ENCODE results near the gene RUNX3. TPM values are rescaled to one million over a fixed set of nuclear protein-coding genes. Genes with fewer than 3 reads are reported as not detected.
A peak's percentile ranks its signal among the peaks of the same experiment; 100 is the strongest.

RUNX3 gene
- total RNA-seq, 1 donor from 2014 or later = 112 TPM

DNA sequence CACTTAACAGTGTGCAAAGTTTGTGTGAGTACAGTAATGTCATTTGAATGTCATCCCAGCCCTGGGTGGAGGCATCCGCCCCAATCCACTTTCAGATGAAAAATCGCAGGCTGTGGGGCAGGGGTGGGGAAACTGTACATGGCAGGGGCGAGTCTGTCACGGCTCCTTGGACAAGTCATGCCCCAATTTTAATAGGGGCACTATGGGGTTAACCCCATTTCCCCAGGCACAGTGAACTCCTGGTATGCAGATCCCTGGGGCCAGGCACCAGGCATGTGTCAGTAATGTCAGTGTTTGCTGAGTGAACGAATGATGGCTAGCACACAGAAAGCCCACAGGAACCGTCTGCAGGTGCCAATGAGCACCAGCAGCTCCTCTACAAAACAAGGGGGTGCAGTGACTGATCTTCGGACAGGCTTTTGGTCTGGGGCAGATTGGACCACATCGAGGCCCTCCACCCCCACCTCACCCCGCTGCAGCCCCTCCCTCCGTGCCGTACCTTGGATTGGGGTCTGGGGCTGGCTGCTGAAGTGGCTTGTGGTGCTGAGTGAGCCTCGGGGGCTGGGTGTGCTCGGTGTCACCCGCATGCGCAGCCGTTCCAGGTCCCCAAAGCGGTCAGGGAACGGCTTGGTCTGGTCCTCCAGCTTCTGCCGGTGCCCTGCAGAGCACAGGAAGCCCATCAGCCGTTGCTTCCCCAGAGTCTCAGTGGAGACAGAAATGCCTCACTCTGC lies 23.2 kb downstream of the RUNX3 start:
- H3K4me1 Mint-ChIP-seq = peaks cover 16% of the 10 kb centered on the region
- no peaks in the 10 kb centered on the region for H3K9me3 Mint-ChIP-seq
- peaks cover 75% of the 10 kb centered on the region for H3K36me3 Mint-ChIP-seq (ENCODE audit: low read depth)
- H3K4me3 Mint-ChIP-seq = no peak overlapping the region
- no peak for DNase-seq
- no peaks in the 10 kb centered on the region for H3K27me3 Mint-ChIP-seq
- intact Hi-C loops (cut with micrococcal nuclease) = no loop called here
- H3K27ac Mint-ChIP-seq = no peak overlapping the region

DNA sequence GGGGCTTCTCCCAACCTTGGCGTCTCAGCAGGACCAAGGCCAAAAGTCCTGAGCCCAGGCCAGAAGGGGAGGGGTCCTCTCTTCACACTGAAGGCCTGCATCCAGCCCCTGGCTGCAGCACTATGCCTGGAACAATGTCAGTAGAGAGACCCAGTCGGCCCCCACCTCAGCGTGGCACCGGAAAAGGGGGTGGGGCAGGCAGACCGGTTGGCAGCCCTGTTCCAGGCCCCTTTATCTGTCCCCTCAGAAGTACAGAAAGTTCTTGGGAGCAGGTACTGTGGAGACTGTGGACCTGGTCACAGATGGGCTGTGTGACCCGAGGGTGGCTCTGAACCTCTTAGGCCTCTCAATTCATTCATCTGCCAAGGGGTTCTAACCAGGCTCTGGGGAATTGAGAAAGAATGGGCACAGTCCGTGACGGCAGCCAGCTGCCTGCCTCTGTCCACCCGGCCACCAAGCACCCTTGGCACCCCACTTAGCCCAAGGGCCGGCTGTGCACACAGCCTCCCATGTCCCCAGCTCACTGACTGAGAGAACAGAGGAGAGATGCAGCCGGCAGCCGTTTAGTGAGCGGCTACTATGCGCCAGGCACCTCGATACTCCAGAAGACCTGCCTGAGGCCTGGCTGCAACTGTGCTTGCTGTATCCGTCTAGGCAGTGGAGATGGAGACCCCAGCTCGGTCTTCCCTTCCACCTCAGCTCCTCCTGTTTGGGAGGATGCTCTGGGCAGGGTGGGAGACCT lies 23.9 kb downstream of the RUNX3 start:
- Mint-ChIP-seq H3K36me3 (ENCODE audit: low read depth) (peaks cover 74% of the 10 kb centered on the region), H3K27ac (no peak overlapping the region)

DNA sequence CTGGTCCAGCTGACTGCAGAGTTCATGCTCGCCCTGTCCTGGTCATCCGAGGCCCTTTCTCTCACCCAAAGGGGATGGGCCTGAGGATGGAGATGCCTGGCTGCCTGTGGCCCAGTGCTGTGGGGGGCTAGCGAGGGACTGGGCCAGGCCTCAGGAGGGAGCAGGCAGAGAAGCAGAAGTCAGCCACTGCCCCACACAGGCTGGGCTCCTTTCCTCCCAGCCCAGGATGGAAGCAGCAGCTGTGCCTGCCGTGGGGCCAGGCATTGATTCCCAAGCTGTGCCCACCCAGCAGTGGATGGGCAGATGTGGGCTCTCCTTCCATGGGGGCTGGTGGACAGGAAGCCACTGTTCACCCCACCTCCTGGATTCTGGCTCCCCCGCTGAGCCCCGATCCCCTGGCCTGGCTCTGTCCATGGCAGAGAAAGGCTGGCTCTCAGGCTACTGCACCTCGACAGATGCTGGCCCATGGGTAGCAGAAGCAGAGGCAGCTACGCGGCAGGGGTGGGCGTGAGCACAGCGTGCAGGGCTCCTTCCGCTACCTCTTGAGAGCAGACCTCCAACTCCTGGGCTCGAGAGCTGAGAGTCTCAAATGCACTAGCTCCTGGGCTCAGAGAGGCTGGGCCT lies 24.6 kb downstream of the RUNX3 start:
- no peaks in the 10 kb centered on the region for H3K27me3 Mint-ChIP-seq
- intact Hi-C loops (cut with micrococcal nuclease) = no loop called here
- H3K36me3 Mint-ChIP-seq (ENCODE audit: low read depth) = peaks cover 73% of the 10 kb centered on the region
- H3K4me3 Mint-ChIP-seq = no peak overlapping the region
- H3K9me3 Mint-ChIP-seq = no peaks in the 10 kb centered on the region
- no peak overlapping the region for H3K27ac Mint-ChIP-seq
- peaks cover 7% of the 10 kb centered on the region for H3K4me1 Mint-ChIP-seq
- DNase-seq = no peak

More for the DNA sequence above, 23.9 kb downstream of the RUNX3 start:
- Mint-ChIP-seq H3K4me3 (no peak overlapping the region), H3K9me3 (no peaks in the 10 kb centered on the region), H3K4me1 (peaks cover 12% of the 10 kb centered on the region), H3K27me3 (no peaks in the 10 kb centered on the region)
- DNase-seq = no peak
- intact Hi-C loops (cut with micrococcal nuclease) = no loop called here

DNA sequence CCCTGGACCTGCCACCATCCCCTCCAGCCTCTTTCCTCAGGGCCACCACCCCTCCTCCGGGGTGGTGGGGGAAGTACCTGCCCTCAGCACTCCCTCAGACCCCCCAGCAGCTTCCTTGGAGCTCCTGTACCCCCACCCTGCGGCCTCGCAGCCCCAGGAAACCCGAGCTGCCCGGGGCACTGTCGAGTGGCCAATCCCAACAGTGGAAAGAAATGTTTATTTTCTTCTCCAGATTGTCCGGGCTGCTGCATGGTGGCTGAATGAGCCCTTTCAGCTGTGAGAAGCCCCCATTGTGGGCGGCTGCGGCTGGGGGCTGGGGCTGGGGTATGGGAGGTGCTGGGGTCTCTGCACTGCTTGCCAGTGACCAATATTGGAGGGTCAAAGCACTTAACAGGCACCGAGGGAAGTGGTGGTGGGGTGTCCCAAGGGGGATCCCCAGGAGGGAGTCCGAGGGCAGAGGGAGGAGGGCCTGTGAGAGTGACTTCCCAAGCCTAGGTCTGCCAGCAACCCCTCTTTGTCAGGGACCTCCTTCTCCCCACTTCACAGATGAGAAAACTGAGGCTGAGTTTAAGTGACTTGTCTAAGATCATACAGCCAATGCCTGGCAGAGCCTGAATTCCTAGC lies 25.2 kb downstream of the RUNX3 start:
- DNase-seq = no peak
- Mint-ChIP-seq H3K36me3 (ENCODE audit: low read depth) (peaks cover 73% of the 10 kb centered on the region), H3K27ac (no peak overlapping the region), H3K9me3 (no peaks in the 10 kb centered on the region), H3K4me1 (peaks cover 10% of the 10 kb centered on the region), H3K27me3 (no peaks in the 10 kb centered on the region), H3K4me3 (no peak overlapping the region)
- intact Hi-C loops (cut with micrococcal nuclease) = no loop called here

DNA sequence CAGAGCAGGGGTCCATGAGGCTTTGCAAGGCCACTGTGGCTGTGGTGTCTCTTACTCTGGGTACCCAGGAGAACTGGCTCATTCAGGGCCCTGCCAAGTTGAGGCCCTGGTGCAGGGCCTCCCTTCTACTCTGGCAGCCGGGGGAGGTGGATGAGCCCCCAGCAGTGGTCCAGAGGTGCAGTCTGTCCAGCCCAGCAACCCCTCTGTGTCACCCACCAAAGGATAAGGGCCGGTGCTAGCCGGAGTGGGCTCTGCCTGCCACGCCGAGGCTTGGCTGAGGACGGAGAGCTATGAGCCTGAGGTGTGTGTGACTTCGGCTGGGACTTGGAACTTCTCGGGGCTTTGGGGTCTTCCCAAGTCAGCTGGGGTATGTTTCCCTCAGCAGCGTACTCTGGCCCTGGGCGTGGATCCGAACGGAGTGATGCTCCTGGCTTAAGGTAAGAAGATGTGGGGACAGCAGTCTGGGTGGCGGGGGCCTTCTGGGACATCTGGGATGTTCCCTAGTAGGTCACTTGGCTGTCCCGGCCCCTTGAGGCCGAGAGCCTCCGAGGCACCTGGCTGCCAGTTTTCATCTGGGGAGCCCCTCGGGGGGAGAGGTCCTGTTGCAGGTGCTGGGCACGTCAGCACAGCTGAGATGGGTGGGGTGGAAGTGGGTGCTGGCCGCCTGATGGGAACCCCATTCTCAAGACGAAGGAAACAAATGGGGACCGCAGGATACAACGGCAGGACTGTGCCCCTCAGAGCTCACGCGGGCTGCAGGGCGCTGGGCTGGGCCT lies 25.9 kb downstream of the RUNX3 start:
- Mint-ChIP-seq H3K9me3 (no peaks in the 10 kb centered on the region), H3K27ac (no peak overlapping the region), H3K27me3 (no peaks in the 10 kb centered on the region), H3K36me3 (ENCODE audit: low read depth) (peaks cover 72% of the 10 kb centered on the region), H3K4me1 (peaks cover 11% of the 10 kb centered on the region), H3K4me3 (no peak overlapping the region)
- DNase-seq = no peak
- intact Hi-C loops (cut with micrococcal nuclease) = no loop called here

DNA sequence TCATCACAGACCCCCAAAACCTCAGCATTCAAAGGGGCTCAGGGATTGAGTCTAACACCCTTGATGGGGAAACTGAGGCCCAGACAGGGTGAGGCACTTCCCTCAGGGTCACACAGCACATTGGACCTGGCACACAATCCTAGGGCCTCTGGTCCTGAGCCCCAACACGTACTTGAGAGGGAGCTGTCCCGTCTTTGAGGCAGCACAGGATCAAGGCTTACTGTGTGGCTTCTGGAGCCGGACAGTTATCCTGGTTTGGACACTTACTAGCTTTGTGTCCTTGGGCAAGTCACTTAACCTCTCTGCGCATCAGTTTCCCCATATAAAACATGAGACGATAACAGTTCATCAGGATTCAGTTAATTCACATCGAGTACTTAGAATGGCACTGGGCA lies 26.5 kb downstream of the RUNX3 start:
- Mint-ChIP-seq H3K27me3 (no peaks in the 10 kb centered on the region), H3K27ac (no peak overlapping the region), H3K36me3 (ENCODE audit: low read depth) (peaks cover 68% of the 10 kb centered on the region), H3K4me3 (no peak overlapping the region), H3K4me1 (peaks cover 11% of the 10 kb centered on the region), H3K9me3 (no peaks in the 10 kb centered on the region)
- intact Hi-C loops (cut with micrococcal nuclease) = no loop called here
- DNase-seq = no peak

DNA sequence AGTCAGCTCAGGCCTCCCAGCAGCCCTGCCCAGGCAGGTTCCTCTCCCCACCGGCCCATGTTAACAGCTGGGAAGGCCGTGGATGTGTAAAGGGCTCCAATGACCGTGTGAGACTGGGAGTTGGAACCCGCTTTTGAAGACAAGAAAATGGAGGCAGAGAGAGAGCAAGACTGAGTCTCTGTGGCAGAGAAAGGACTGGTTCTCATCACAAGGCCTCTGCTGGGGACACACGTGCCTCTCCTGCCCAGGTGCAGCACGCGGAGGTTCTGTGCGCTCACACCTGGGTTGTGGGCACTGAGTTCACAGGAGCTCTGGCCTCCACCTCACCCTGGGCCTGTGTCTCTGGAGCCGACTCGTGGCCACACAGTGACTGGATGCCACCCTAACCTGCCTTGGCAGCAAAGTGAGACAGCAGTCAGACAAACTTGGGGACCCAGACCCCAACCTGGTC lies 27.0 kb downstream of the RUNX3 start:
- Mint-ChIP-seq H3K27ac (no peak overlapping the region), H3K4me1 (peaks cover 12% of the 10 kb centered on the region), H3K36me3 (ENCODE audit: low read depth) (peaks cover 67% of the 10 kb centered on the region), H3K4me3 (no peak overlapping the region), H3K27me3 (no peaks in the 10 kb centered on the region), H3K9me3 (no peaks in the 10 kb centered on the region)
- DNase-seq = no peak
- intact Hi-C loops (cut with micrococcal nuclease) = no loop called here

DNA sequence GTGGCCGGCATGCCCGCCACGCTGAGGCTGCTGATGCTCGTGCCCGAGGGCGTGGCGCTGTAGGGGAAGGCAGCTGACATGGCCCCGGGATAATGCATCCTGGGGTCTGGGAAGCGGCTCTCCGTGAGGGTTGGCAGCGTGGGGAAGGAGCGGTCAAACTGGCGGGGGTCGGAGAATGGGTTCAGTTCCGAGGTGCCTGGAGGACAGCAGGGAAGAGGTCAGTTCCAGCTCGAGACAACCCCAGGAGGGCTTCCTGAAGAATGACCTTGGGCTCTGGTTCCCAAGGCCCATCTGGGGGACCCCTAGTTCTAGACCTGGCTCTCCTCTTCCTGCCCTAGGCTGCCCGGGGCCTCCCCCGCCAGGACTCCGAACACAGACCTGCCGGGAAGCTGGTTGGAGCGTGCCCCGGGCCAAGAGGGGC lies 27.6 kb downstream of the RUNX3 start:
- intact Hi-C loops (cut with micrococcal nuclease) = no loop called here
- no peaks in the 10 kb centered on the region for H3K9me3 Mint-ChIP-seq
- H3K36me3 Mint-ChIP-seq (ENCODE audit: low read depth) = peaks cover 62% of the 10 kb centered on the region
- no peak overlapping the region for H3K4me3 Mint-ChIP-seq
- no peak overlapping the region for H3K27ac Mint-ChIP-seq
- no peak for DNase-seq
- no peaks in the 10 kb centered on the region for H3K27me3 Mint-ChIP-seq
- H3K4me1 Mint-ChIP-seq = peaks cover 10% of the 10 kb centered on the region

DNA sequence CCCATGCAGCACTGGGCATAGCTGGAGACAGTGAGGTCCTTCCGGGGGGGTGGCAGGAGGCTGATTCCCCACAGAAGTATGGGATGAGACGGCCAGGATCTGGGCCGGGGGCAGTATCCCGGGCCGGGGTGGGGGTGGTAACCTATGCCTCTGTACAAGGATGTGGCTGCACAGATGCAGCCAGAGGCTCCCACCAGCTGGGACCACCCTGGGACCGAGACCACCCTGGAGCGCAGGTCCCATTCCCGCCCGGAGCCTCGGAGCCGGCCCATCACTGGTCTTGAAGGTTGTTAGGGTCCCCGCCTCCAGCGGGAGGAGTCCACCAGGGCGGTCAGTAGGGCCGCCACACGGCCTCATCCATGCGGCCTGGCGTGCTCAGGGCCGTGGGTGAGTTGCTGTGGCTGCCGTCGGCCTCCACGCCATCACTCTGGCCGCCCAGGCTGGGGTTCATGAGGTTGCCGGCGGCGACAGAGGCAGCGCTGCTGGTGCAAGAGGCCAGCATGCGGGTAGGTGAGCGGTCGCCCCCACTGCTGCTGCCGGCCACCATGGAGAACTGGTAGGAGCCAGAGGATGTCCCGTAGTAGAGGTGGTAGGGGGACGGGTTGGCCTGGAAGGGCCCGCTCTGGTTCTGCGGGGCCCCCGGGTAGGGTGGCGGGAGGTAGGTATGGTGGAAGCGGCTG lies 28.1 kb downstream of the RUNX3 start:
- intact Hi-C loops (cut with micrococcal nuclease) = no loop called here
- Mint-ChIP-seq H3K27me3 (no peaks in the 10 kb centered on the region), H3K4me3 (no peak overlapping the region), H3K9me3 (no peaks in the 10 kb centered on the region), H3K27ac (no peak overlapping the region), H3K4me1 (peaks cover 10% of the 10 kb centered on the region), H3K36me3 (ENCODE audit: low read depth) (peaks cover 59% of the 10 kb centered on the region)
- DNase-seq = no peak

DNA sequence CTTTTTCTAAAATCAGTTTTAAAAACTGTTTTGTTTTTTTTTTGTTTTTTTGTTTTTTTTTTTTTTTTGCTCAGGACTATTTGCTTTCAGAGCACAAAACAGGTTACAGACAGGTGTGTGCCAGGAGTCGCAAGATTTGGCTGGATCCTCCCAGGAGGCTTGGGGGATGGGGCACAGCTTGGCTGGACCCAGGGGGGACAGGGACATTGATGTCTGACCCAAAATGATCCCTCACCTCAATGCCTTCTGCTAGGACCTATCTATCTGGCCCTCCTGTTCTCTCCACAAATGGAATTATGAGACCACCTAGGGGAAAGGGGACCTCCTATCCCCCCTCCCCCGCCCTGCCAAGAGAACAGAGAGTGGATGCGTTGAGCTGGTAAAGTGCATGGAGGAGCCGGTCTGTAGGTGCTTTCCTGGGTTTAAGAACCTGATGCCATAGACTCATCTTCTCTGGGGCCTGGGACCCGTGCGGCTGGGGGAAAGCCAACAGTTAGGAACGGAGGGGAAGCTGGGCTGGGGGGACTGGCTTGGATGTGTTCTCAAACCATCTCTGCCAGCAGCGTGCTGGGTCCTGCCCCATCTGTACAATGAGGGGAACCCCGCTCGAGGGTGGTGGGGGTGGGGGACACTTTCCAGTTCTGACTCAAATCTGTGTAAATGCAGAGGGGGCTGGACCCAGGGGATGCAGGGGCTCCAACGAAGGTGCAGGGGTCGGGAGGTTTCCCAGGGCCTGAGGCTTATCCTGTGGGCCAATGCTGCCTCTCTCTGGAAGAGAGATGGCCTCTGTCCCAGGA lies 28.9 kb downstream of the RUNX3 start:
- Mint-ChIP-seq H3K27me3 (no peaks in the 10 kb centered on the region), H3K4me3 (no peak overlapping the region), H3K9me3 (no peaks in the 10 kb centered on the region), H3K27ac (peak overlapping the region; percentile 32), H3K4me1 (peaks cover 11% of the 10 kb centered on the region), H3K36me3 (ENCODE audit: low read depth) (peaks cover 52% of the 10 kb centered on the region)
- no peak for DNase-seq
- intact Hi-C loops (cut with micrococcal nuclease) = no loop called here

DNA sequence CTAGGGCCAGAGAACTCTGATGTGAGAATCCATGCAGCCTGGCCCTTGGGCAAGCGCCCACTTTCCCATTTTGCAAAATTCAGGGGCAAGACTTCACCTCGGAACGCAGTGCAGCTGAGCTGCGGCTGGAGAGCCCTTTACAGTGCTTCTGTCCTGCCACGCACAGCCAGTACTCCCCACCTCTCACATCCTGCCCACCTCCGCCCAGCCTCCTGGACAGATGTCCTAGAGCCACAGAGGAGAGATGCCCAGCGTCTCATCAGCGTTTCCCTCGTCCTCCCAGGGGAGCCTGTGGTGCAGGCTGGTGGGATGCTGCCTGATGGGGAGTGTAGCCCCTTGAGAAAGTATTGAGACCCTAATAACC lies 29.6 kb downstream of the RUNX3 start:
- no peaks in the 10 kb centered on the region for H3K9me3 Mint-ChIP-seq
- H3K27me3 Mint-ChIP-seq = no peaks in the 10 kb centered on the region
- no peak overlapping the region for H3K4me3 Mint-ChIP-seq
- peaks cover 12% of the 10 kb centered on the region for H3K4me1 Mint-ChIP-seq
- DNase-seq = no peak
- H3K27ac Mint-ChIP-seq = peak overlapping the region; percentile 41
- H3K36me3 Mint-ChIP-seq (ENCODE audit: low read depth) = peaks cover 48% of the 10 kb centered on the region
- intact Hi-C loops (cut with micrococcal nuclease) = no loop called here

DNA sequence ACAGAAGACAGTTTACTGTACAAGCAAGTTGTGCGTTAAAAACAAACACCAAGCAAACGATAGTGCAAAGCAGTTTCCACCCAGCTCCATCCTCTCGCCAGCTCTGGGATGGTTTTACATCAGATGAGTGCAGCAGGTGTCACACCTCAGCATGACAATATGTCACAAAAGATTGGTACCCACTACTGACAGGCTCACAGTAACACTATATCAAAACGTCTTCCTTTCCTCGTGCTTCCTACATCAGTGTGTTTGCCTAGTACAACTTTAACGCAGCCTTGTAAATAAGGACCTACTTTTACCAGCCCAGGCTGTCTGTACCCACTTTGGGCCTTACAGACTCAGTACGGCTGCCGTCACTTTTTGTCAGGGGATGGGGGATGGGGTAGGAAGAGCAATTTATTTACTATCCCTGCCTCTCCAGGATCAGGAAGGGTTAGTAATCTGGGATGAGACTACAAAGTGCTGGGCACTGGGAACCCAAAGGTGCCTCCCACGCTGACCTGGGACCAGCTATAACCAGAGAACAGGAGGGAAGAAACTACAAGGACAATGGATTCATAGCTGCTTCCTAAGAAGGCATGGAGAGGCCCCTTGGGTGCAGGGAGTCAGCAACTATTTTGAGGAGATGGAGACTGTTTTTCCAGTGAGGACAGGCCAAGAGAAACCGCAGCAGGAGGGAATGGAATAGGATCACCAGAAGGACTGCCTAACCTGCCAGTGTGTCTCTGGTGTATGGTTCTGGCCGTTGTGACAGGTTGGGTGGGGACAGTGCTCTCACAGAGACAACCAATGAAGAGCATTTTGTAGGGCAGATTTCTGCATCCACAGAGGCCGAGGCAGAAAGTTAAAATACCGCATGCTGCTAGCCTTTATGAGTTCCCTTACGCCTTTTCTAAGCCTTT lies 30.2 kb downstream of the RUNX3 start:
- Mint-ChIP-seq H3K4me3 (no peak overlapping the region), H3K36me3 (ENCODE audit: low read depth) (peaks cover 43% of the 10 kb centered on the region), H3K9me3 (no peaks in the 10 kb centered on the region), H3K4me1 (peaks cover 12% of the 10 kb centered on the region), H3K27ac (peak overlapping the region; percentile 59), H3K27me3 (no peaks in the 10 kb centered on the region)
- DNase-seq = no peak
- intact Hi-C loops (cut with micrococcal nuclease) = no loop called here

All from activated CD4-positive, alpha-beta T cell treated with anti-CD3 and anti-CD28 coated beads, Interleukin-2, amount 10 ng/mL, durations not matched to agents 24 days and 14 days (primary cell).